Neuronal stem cell (in vitro differentiated cells): ENCODE measurements around the gene GARS1.

Experiments
- DNase-seq: peaks from one replicate; pipeline ENCODE4 v3.0.0-alpha.2; 2013; ENCODE audit warnings: low spot score
- H2AFZ ChIP-seq: one replicate; pipeline ENCODE4 v1.6.1; 2013; ENCODE audit warnings: mild to moderate bottlenecking, low read length, inconsistent platforms
- H2AK5ac ChIP-seq: 2 replicates; pipeline ENCODE4 v1.6.1; 2013; ENCODE audit warnings: low read depth, mild to moderate bottlenecking, inconsistent platforms, low read length, moderate library complexity, mixed read lengths
- H2BK120ac ChIP-seq: 2 replicates; pipeline ENCODE4 v1.6.1; 2013; ENCODE audit warnings: low read depth, mild to moderate bottlenecking, inconsistent platforms, low read length, moderate library complexity, mixed read lengths
- H2BK12ac ChIP-seq: one replicate; pipeline ENCODE4 v1.6.1; 2013; ENCODE audit warnings: low read length, inconsistent platforms
- H2BK15ac ChIP-seq: 2 replicates; pipeline ENCODE4 v1.6.1; 2013; ENCODE audit warnings: mild to moderate bottlenecking, low read length, inconsistent platforms, mixed read lengths
- H2BK5ac ChIP-seq: one replicate; pipeline ENCODE4 v1.6.1; 2013; ENCODE audit warnings: inconsistent platforms, mild to moderate bottlenecking, low read length, moderate library complexity
- H3K14ac ChIP-seq: one replicate; pipeline ENCODE4 v1.6.1; 2013; ENCODE audit warnings: low read length, inconsistent platforms
- H3K18ac ChIP-seq: 2 replicates; pipeline ENCODE4 v1.6.1; 2013; ENCODE audit warnings: low read length, inconsistent platforms
- H3K23ac ChIP-seq: 2 replicates; pipeline ENCODE4 v1.6.1; 2013; ENCODE audit warnings: low read depth, mild to moderate bottlenecking, mixed read lengths, low read length, inconsistent platforms; ENCODE audit not compliant: poor library complexity
- H3K27ac ChIP-seq: replicated peaks from 3 replicates; pipeline ENCODE4 v1.5.1; 2013; ENCODE audit warnings: low read length, inconsistent platforms
- H3K27me3 ChIP-seq, 3 experiments: 2 replicates each; pipeline ENCODE4 v1.6.1; 2013; ENCODE audit warnings: low read length in 3 of 3, mild to moderate bottlenecking in 2 of 3, inconsistent platforms in 1 of 3, low read depth in 1 of 3, mixed read lengths in 1 of 3, moderate library complexity in 1 of 3; ENCODE audit not compliant: control insufficient read depth in 3 of 3, insufficient read depth in 3 of 3
- H3K36me3 ChIP-seq, 2 donors: replicated peaks in 1 of 2; 2 replicates each; pipeline ENCODE4 v1.6.1; 2013; ENCODE audit warnings: low read length in 2 of 2; ENCODE audit not compliant: control insufficient read depth in 2 of 2, insufficient read depth in 2 of 2
- H3K4ac ChIP-seq: 2 replicates; pipeline ENCODE4 v1.6.1; 2013; ENCODE audit warnings: inconsistent platforms, mild to moderate bottlenecking, low read length, moderate library complexity
- H3K4me1 ChIP-seq, 2 donors: 1 replicate in 1 of 2; 2 replicates in 1 of 2; pipeline ENCODE4 v1.6.1; 2013; ENCODE audit warnings: low read length in 2 of 2, low read depth in 1 of 2; ENCODE audit not compliant: control insufficient read depth in 2 of 2, insufficient read depth in 1 of 2
- H3K4me2 ChIP-seq: one replicate; pipeline ENCODE4 v1.6.1; 2013; ENCODE audit warnings: mild to moderate bottlenecking, low read length, inconsistent platforms; ENCODE audit not compliant: insufficient read depth, poor library complexity, severe bottlenecking
- H3K4me3 ChIP-seq, 2 donors: 2 replicates each; pipeline ENCODE4 v1.5.1; 2013; ENCODE audit warnings: low read length in 2 of 2, mild to moderate bottlenecking in 2 of 2, inconsistent platforms in 1 of 2, moderate library complexity in 1 of 2
- H3K79me1 ChIP-seq: one replicate; pipeline ENCODE4 v1.6.1; 2013; ENCODE audit warnings: low read depth, mild to moderate bottlenecking, inconsistent platforms, low read length, moderate library complexity
- H3K9ac ChIP-seq: one replicate; pipeline ENCODE4 v1.6.1; 2013; ENCODE audit warnings: mild to moderate bottlenecking, low read depth, low read length, inconsistent platforms; ENCODE audit not compliant: poor library complexity
- H3K9me3 ChIP-seq, 2 donors: replicated peaks in 1 of 2; 2 replicates each; pipeline versions ENCODE3 to v1.6.1; 2013; ENCODE audit warnings: low read length in 2 of 2, mild to moderate bottlenecking in 2 of 2, inconsistent platforms in 1 of 2, low read depth in 1 of 2, mixed read lengths in 1 of 2, moderate library complexity in 1 of 2; ENCODE audit not compliant: control insufficient read depth in 2 of 2, insufficient read depth in 1 of 2
- H4K8ac ChIP-seq: one replicate; pipeline ENCODE4 v1.6.1; 2013; ENCODE audit warnings: low read depth, mild to moderate bottlenecking, inconsistent platforms, low read length, moderate library complexity
- H4K91ac ChIP-seq: one replicate; pipeline ENCODE4 v1.6.1; 2013; ENCODE audit warnings: low read length, low read depth, mild to moderate bottlenecking, inconsistent platforms; ENCODE audit not compliant: poor library complexity
- WGBS, 2 donors: extraction: QIAGEN DNeasy Blood & Tissue Kit; methylation state at CpG; one replicate each; pipeline ENCODE4 v1.1.7; 2013; ENCODE audit warnings: missing lambda C conversion rate in 2 of 2, mixed read lengths in 1 of 2; ENCODE audit not compliant: insufficient read length in 2 of 2, insufficient replicate concordance in 1 of 2; ENCODE audit errors: extremely low coverage in 2 of 2; 5-methylcytosine and 5-hydroxymethylcytosine counted together

The GARS1 gene

GRCh38 chr7:30671793-30672465 is 77.3 kb downstream of the GARS1 start:
- WGBS, 2 donors: no CpG with 5 or more reads among the region's 6 CpGs

GRCh38 chr7:30674420-30674819 is 79.7 kb downstream of the GARS1 start:
- H4K91ac ChIP-seq: no peak overlapping the region
- no peaks in the 10 kb centered on the region for H3K9me3 ChIP-seq
- no CpG with 5 or more reads among the region's 1 CpG for WGBS, 2 donors
- no peak overlapping the region for H3K4me2 ChIP-seq
- no peak overlapping the region for H3K4ac ChIP-seq
- no peak overlapping the region for H4K8ac ChIP-seq
- no peaks in the 10 kb centered on the region for H3K79me1 ChIP-seq
- H3K27ac ChIP-seq: no peak overlapping the region
- H3K23ac ChIP-seq: peak overlapping the region; percentile 6
- H2AK5ac ChIP-seq: no peak overlapping the region
- H3K4me1 ChIP-seq: peaks cover 0 to 9% of the 10 kb centered on the region in 2 donors
- H3K4me3 ChIP-seq: peak overlapping the region in 1 of 2 donors; percentile 6
- H2BK15ac ChIP-seq: no peak overlapping the region
- H3K36me3 ChIP-seq: no peaks in the 10 kb centered on the region
- no peak overlapping the region for H2BK120ac ChIP-seq
- H2BK5ac ChIP-seq: no peak overlapping the region
- H3K9ac ChIP-seq: no peak overlapping the region
- no peak overlapping the region for H2AFZ ChIP-seq
- H3K18ac ChIP-seq: no peak overlapping the region
- peaks cover 0 to 48% (median 0%) of the 10 kb centered on the region in 3 experiments for H3K27me3 ChIP-seq
- no peak for DNase-seq
- H2BK12ac ChIP-seq: no peak overlapping the region
- H3K14ac ChIP-seq: no peak overlapping the region

More at GRCh38 chr7:30671793-30672465, 77.3 kb downstream of the GARS1 start:
- Histone ChIP-seq H2BK120ac (no peak overlapping the region), H3K27me3 (peaks cover 0 to 33% (median 0%) of the 10 kb centered on the region in 3 experiments), H2AK5ac (no peak overlapping the region), H3K9ac (no peak overlapping the region), H3K4me2 (no peak overlapping the region), H3K4ac (no peak overlapping the region), H2BK12ac (no peak overlapping the region), H2BK5ac (no peak overlapping the region), H2BK15ac (no peak overlapping the region), H3K18ac (no peak overlapping the region), H4K8ac (no peak overlapping the region), H2AFZ (no peak overlapping the region), H4K91ac (no peak overlapping the region), H3K79me1 (no peaks in the 10 kb centered on the region), H3K27ac (no peak overlapping the region), H3K36me3 (no peaks in the 10 kb centered on the region), H3K4me3 (no peak overlapping the region), H3K9me3 (no peaks in the 10 kb centered on the region), H3K4me1 (no peaks in the 10 kb centered on the region), H3K14ac (no peak overlapping the region), H3K23ac (no peak overlapping the region)
- peak; percentile 70 for DNase-seq

GRCh38 chr7:30674876-30675275 is 80.2 kb downstream of the GARS1 start:
- Histone ChIP-seq H3K9me3 (no peaks in the 10 kb centered on the region), H3K23ac (no peak overlapping the region), H2BK12ac (no peak overlapping the region), H3K4me2 (no peak overlapping the region), H3K18ac (no peak overlapping the region), H3K4ac (no peak overlapping the region), H2BK120ac (no peak overlapping the region), H4K8ac (no peak overlapping the region), H3K27ac (no peak overlapping the region), H3K36me3 (no peaks in the 10 kb centered on the region), H3K4me1 (peaks cover 0 to 10% of the 10 kb centered on the region in 2 donors), H3K79me1 (no peaks in the 10 kb centered on the region), H2AK5ac (no peak overlapping the region), H3K9ac (no peak overlapping the region), H2BK15ac (no peak overlapping the region), H2BK5ac (no peak overlapping the region), H4K91ac (no peak overlapping the region), H3K4me3 (no peak overlapping the region), H3K27me3 (peaks cover 0 to 48% (median 0%) of the 10 kb centered on the region in 3 experiments), H3K14ac (no peak overlapping the region), H2AFZ (no peak overlapping the region)
- DNase-seq: no peak
- WGBS, 2 donors: no CpG with 5 or more reads among the region's 2 CpGs

GRCh38 chr7:30678805-30679204 is 84.1 kb downstream of the GARS1 start:
- no peak overlapping the region for H2AFZ ChIP-seq
- no peak for DNase-seq
- H2BK12ac ChIP-seq: no peak overlapping the region
- H3K18ac ChIP-seq: no peak overlapping the region
- H2AK5ac ChIP-seq: no peak overlapping the region
- no peaks in the 10 kb centered on the region for H3K9me3 ChIP-seq
- H3K4me3 ChIP-seq: no peak overlapping the region
- H3K36me3 ChIP-seq: no peaks in the 10 kb centered on the region
- H3K79me1 ChIP-seq: no peaks in the 10 kb centered on the region
- no peak overlapping the region for H3K27ac ChIP-seq
- H3K4me1 ChIP-seq: peaks cover 7 to 18% of the 10 kb centered on the region in 2 donors
- no peak overlapping the region for H2BK15ac ChIP-seq
- H2BK120ac ChIP-seq: no peak overlapping the region
- WGBS, 2 donors: no CpG with 5 or more reads among the region's 2 CpGs
- no peak overlapping the region for H4K91ac ChIP-seq
- no peak overlapping the region for H4K8ac ChIP-seq
- H3K14ac ChIP-seq: no peak overlapping the region
- no peak overlapping the region for H3K23ac ChIP-seq
- H2BK5ac ChIP-seq: no peak overlapping the region
- H3K4ac ChIP-seq: no peak overlapping the region
- no peak overlapping the region for H3K9ac ChIP-seq
- no peak overlapping the region for H3K4me2 ChIP-seq
- H3K27me3 ChIP-seq: peaks cover 3 to 77% (median 31%) of the 10 kb centered on the region in 3 experiments
